Stomach (tissue), 9 donors: ENCODE measurements around the gene PHIP. TPM values are rescaled to one million over a fixed set of nuclear protein-coding genes. Genes with fewer than 3 reads are reported as not detected.

Experiments used
- DNase-seq, 2 donors: peaks; one replicate each; pipeline versions ENCODE4 v3.0.0 to v3.0.0-alpha.2; 2013 to 2019
- H3K27ac ChIP-seq, 5 donors: fragments of 200-600 bp in 4 of 5; sonication (generic) in 4 of 5; one replicate each; pipeline ENCODE4 v1.5.1; 2013 to 2019; ENCODE audit warnings: mild to moderate bottlenecking in 1 of 5, moderate library complexity in 1 of 5
- H3K27me3 ChIP-seq, 3 donors: fragments of 200-600 bp; sonication (generic); one replicate each; pipeline ENCODE4 v1.5.1; 2017 to 2019; ENCODE audit warnings: mixed run types in 1 of 3
- H3K36me3 ChIP-seq, 4 donors: fragments of 200-600 bp; sonication (generic); 1 replicate in 3 of 4; 2 replicates in 1 of 4; pipeline ENCODE4 v1.5.1; 2016 to 2019
- H3K4me1 ChIP-seq, 4 donors: fragments of 200-600 bp; sonication (generic); one replicate each; pipeline ENCODE4 v1.5.1; 2016 to 2019
- H3K4me3 ChIP-seq, 4 donors: fragments of 200-600 bp; sonication (generic) in 3 of 4; one replicate each; pipeline ENCODE4 v1.5.1; 2016 to 2019; ENCODE audit warnings: mild to moderate bottlenecking in 1 of 4
- H3K9me3 ChIP-seq, 4 donors: fragments of 200-600 bp; sonication (generic); one replicate each; pipeline ENCODE4 v1.5.1; 2016 to 2019
- CTCF ChIP-seq, 7 experiments: fragments of 450-650 bp in 4 of 7; fragments of 200-600 bp in 3 of 7; sonication (generic) in 3 of 7; IDR thresholded peaks; one replicate each; pipeline ENCODE4 v1.5.1; 2016 to 2019; ENCODE audit warnings: antibody characterized with exemption in 7 of 7, control low read depth in 2 of 7, mild to moderate bottlenecking in 1 of 7
- EP300 ChIP-seq: sonication (generic); formaldehyde crosslinking; IDR thresholded peaks from one replicate; pipeline ENCODE4 v1.6.1; 2017; ENCODE audit warnings: antibody characterized with exemption
- POLR2A ChIP-seq, 4 donors: fragments of 450-650 bp; IDR thresholded peaks; one replicate each; pipeline ENCODE4 v1.6.1; 2016; ENCODE audit warnings: antibody characterized with exemption in 4 of 4, control low read depth in 2 of 4, mild to moderate bottlenecking in 1 of 4, moderate library complexity in 1 of 4
- POLR2AphosphoS5 ChIP-seq, 3 donors: sonication (generic); formaldehyde crosslinking; IDR thresholded peaks; one replicate each; pipeline ENCODE4 v1.6.1; 2016; ENCODE audit warnings: antibody characterized with exemption in 3 of 3
- WGBS, 5 donors: extraction: QIAGEN DNeasy Blood & Tissue Kit in 3 of 5; methylation state at CpG; one replicate each; pipeline versions ENCODE4 v1.1.5 to v1.1.7; 2013 to 2018; 5-methylcytosine and 5-hydroxymethylcytosine counted together
- intact Hi-C: fragments of 100-400 bp; cut with DNase I; formaldehyde crosslinking; loops from one replicate; pipeline ENCODE4 v1.15.1; 2023; ENCODE audit warnings: low total_unique reads
- polyA plus RNA-seq, 3 donors: library from polyadenylated mRNA; stranded (reverse); fragments of 200-250 nt; gene quantifications; one replicate each; pipeline ENCODE4 v1.2.3, GENCODE V29; 2013
- total RNA-seq, 5 donors: library from RNA; depleted of rRNA; stranded (reverse); fragments of >200 nt; gene quantifications; one replicate each; pipeline versions ENCODE4 v1.1.0 to v1.2.3, GENCODE V29; 2014 to 2016
- donor health status: healthy with polysubstance abuse.
- donor health status: Bipolar disorder and iron deficiency.
- donor health status: healthy.

Gene PHIP
- total and polyA plus RNA-seq, 8 donors = 3.2 to 70.7 (median 22.5) TPM

DNA sequence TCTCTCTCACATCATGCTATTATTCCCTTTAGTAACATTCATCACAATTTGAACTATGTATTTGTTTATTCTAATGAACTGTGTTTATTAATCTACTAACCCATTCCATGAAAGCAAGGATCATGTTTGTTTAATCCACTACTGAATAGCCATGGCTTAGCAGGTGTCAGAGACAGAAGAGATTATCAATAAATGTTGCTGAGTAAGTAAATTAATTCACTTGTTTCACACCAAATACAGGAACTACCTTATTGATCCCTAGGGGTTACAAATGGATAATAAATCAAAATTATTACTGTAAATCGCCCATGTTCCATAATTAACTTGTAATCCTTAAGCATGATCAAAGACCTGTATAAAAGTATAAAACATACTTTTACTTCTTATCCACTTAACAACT is 76.6 kb downstream of the PHIP start:
- Histone ChIP-seq H3K4me3 (no peak overlapping the region), H3K4me1 (peaks cover 0 to 21% (median 10%) of the 10 kb centered on the region in 4 donors), H3K27ac (no peak overlapping the region), H3K9me3 (no peaks in the 10 kb centered on the region), H3K27me3 (no peaks in the 10 kb centered on the region), H3K36me3 (peaks cover 3 to 81% (median 79%) of the 10 kb centered on the region in 4 donors)
- WGBS, 5 donors = 93 to 97% (median 94%) methylated on average over 1 of the region's 1 CpG
- no peak for TF ChIP-seq EP300
- no peak for TF ChIP-seq POLR2A (IDR thresholded peaks at IDR 0.05)
- TF ChIP-seq CTCF (IDR thresholded peaks at IDR 0.05) = no peak
- DNase-seq = no peak
- intact Hi-C loops = no loop called here

- Histone ChIP-seq H3K9me3 (no peaks in the 10 kb centered on the region), H3K27ac (no peak overlapping the region), H3K4me1 (peaks cover 0 to 4% (median 1%) of the 10 kb centered on the region in 4 donors), H3K4me3 (no peak overlapping the region), H3K36me3 (peaks cover 5 to 98% (median 96%) of the 10 kb centered on the region in 4 donors), H3K27me3 (no peaks in the 10 kb centered on the region)
- intact Hi-C loops = no loop called here
- DNase-seq = no peak
- no peak for TF ChIP-seq POLR2A (IDR thresholded peaks at IDR 0.05)
- TF ChIP-seq EP300 = no peak
- no peak for TF ChIP-seq POLR2AphosphoS5 (IDR thresholded peaks at IDR 0.05)
- no peak for TF ChIP-seq CTCF (IDR thresholded peaks at IDR 0.05)
Measured at GRCh38 chr6:78999737-79000136, 78.3 kb downstream of the PHIP start.

- no peak for DNase-seq
- intact Hi-C loops = no loop called here
- Histone ChIP-seq H3K27ac (no peak overlapping the region), H3K4me1 (peaks cover 0 to 3% (median 0%) of the 10 kb centered on the region in 4 donors), H3K27me3 (no peaks in the 10 kb centered on the region), H3K4me3 (no peak overlapping the region), H3K9me3 (peaks cover 0 to 4% (median 0%) of the 10 kb centered on the region in 4 donors), H3K36me3 (peaks cover 17 to 99% (median 94%) of the 10 kb centered on the region in 4 donors)
- TF ChIP-seq POLR2A (IDR thresholded peaks at IDR 0.05) (no peak), EP300 (no peak)
Measured at GRCh38 chr6:78995946-78996345, 82.1 kb downstream of the PHIP start.

- Histone ChIP-seq H3K36me3 (peaks cover 17 to 99% (median 94%) of the 10 kb centered on the region in 4 donors), H3K27ac (no peak overlapping the region), H3K27me3 (no peaks in the 10 kb centered on the region), H3K4me3 (no peak overlapping the region), H3K9me3 (peaks cover 0 to 4% (median 0%) of the 10 kb centered on the region in 4 donors), H3K4me1 (peaks cover 0 to 3% (median under 1%) of the 10 kb centered on the region in 4 donors)
- intact Hi-C loops = no loop called here
- TF ChIP-seq EP300 = no peak
- no peak for TF ChIP-seq POLR2AphosphoS5 (IDR thresholded peaks at IDR 0.05)
- no peak for TF ChIP-seq POLR2A (IDR thresholded peaks at IDR 0.05)
- no peak for TF ChIP-seq CTCF (IDR thresholded peaks at IDR 0.05)
- DNase-seq = no peak
- WGBS, 5 donors = 91 to 100% (median 98%) methylated on average over 1 of the region's 1 CpG
Measured at GRCh38 chr6:78995346-78995745, 82.7 kb downstream of the PHIP start.

DNA sequence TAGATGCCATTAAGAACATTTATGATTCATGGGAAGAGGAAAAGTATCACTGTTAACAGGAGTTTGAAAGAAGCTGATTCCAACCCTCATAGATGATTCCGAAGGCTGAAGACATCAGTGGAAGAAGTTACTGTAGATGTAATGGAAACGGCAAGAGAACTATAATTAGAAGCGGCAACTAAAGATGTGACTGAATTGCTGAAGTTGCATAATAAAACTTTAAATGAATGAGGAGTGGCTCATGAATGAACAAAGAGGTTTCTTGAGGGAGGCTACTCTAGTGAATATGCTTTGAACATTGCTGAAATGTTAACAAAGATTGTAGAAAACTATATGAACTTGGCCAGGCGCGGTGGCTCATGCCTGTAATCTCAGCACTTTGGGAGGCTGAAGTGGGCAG is 84.1 kb downstream of the PHIP start:
- H3K9me3 ChIP-seq = peaks cover 0 to 4% (median 0%) of the 10 kb centered on the region in 4 donors
- no peak overlapping the region for H3K27ac ChIP-seq
- WGBS, 5 donors = 96 to 100% (median 98%) methylated on average over 5 of the region's 5 CpGs
- no peak for DNase-seq
- peaks cover 17 to 100% (median 94%) of the 10 kb centered on the region in 4 donors for H3K36me3 ChIP-seq
- H3K27me3 ChIP-seq = no peaks in the 10 kb centered on the region
- TF ChIP-seq POLR2A (IDR thresholded peaks at IDR 0.05) = no peak
- no peak for TF ChIP-seq CTCF (IDR thresholded peaks at IDR 0.05)
- TF ChIP-seq EP300 = no peak
- no peak for TF ChIP-seq POLR2AphosphoS5 (IDR thresholded peaks at IDR 0.05)
- peaks cover 0 to 5% (median 0%) of the 10 kb centered on the region in 4 donors for H3K4me1 ChIP-seq
- intact Hi-C loops = no loop called here
- no peak overlapping the region for H3K4me3 ChIP-seq
